Measurements from ENCODE around the gene FRMD3.

DNA sequence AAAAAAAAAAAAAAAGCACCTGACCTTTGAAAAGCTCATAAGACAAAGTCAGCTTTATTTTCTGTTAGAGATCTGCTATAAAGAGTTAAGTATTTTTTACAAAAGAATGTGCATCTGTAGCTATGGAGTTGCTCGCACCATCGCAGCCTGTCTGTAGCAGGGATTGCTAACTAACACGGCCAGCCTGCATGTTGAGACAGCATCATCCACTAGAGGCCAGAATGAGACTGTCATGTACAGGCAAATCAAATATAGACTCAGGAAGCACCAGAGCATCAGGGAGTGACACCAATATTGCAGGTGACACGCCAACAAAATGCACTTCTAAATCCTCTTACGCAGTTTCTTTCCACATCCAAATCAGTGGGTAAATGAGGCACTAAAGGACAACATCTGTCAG lies 339.0 kb downstream of the FRMD3 start:
- TF ChIP-seq, protein P1, sequence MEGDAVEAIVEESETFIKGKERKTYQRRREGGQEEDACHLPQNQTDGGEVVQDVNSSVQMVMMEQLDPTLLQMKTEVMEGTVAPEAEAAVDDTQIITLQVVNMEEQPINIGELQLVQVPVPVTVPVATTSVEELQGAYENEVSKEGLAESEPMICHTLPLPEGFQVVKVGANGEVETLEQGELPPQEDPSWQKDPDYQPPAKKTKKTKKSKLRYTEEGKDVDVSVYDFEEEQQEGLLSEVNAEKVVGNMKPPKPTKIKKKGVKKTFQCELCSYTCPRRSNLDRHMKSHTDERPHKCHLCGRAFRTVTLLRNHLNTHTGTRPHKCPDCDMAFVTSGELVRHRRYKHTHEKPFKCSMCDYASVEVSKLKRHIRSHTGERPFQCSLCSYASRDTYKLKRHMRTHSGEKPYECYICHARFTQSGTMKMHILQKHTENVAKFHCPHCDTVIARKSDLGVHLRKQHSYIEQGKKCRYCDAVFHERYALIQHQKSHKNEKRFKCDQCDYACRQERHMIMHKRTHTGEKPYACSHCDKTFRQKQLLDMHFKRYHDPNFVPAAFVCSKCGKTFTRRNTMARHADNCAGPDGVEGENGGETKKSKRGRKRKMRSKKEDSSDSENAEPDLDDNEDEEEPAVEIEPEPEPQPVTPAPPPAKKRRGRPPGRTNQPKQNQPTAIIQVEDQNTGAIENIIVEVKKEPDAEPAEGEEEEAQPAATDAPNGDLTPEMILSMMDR (IDR thresholded peaks at IDR 0.05): peak; percentile 64
- TF ChIP-seq EZH2phosphoT487 (IDR thresholded peaks at IDR 0.05): no peak
